Neural cell (in vitro differentiated cells): ENCODE data around the gene SLC6A6.

Experiments used
- CTCF ChIP-seq: fragments of 450-650 bp; IDR thresholded peaks from 2 replicates; pipeline ENCODE4 v1.5.1; 2014; ENCODE audit warnings: antibody characterized with exemption, mild to moderate bottlenecking, moderate library complexity; ENCODE audit not compliant: poor library complexity, severe bottlenecking
- EP300 ChIP-seq: fragments of 450-650 bp; conservative IDR thresholded peaks from 2 replicates; pipeline ENCODE4 v1.6.1; 2014; ENCODE audit warnings: antibody characterized with exemption, mild to moderate bottlenecking, moderate library complexity; ENCODE audit not compliant: poor library complexity, severe bottlenecking
- EZH2 ChIP-seq: fragments of 200-600, 300-800 bp; shearing (Covaris generic), sonication (generic); IDR thresholded peaks from 2 replicates; pipeline ENCODE4 v1.6.1; 2014; ENCODE audit warnings: antibody characterized with exemption, low read length, borderline replicate concordance, mild to moderate bottlenecking; ENCODE audit not compliant: insufficient read depth, poor library complexity, severe bottlenecking
- MXI1 ChIP-seq: fragments of 450-650 bp; conservative IDR thresholded peaks from 2 replicates; pipeline ENCODE4 v1.6.1; 2014; ENCODE audit warnings: antibody characterized with exemption, mild to moderate bottlenecking; ENCODE audit not compliant: poor library complexity, severe bottlenecking
- POLR2AphosphoS5 ChIP-seq: IDR thresholded peaks from 2 replicates; pipeline ENCODE4 v1.6.1; 2012
- RAD21 ChIP-seq: fragments of 450-650 bp; conservative IDR thresholded peaks from 2 replicates; pipeline ENCODE4 v1.6.1; 2014; ENCODE audit warnings: antibody characterized with exemption, mild to moderate bottlenecking, moderate library complexity
- SMC3 ChIP-seq: fragments of 450-650 bp; conservative IDR thresholded peaks from 2 replicates; pipeline ENCODE4 v1.6.1; 2014; ENCODE audit warnings: antibody characterized with exemption, mild to moderate bottlenecking, moderate library complexity; ENCODE audit not compliant: poor library complexity
- TAF1 ChIP-seq: IDR thresholded peaks from 2 replicates; pipeline ENCODE4 v1.6.1; 2012; ENCODE audit warnings: low read depth

- TF ChIP-seq CTCF (no peak), POLR2AphosphoS5 (no peak), EZH2 (no peak), TAF1 (no peak), SMC3 (no peak), RAD21 (no peak), MXI1 (no peak), EP300 (no peak)
Measured at GRCh38 chr3:14513566-14514322, 111.3 kb downstream of the SLC6A6 start.
